GM18505 (cell line): Measurements from ENCODE around the gene CST7.

Experiments
- ATAC-seq: cut with Tn5 transposase; IDR thresholded peaks from one replicate; pipeline ENCODE4 v1.9.1; 2021; ENCODE audit not compliant: unreplicated experiment
- POLR2A ChIP-seq: IDR thresholded peaks from 4 replicates; pipeline ENCODE4 v1.6.1; 2011; ENCODE audit warnings: borderline replicate concordance; ENCODE audit not compliant: insufficient read depth, insufficient read length; ENCODE audit errors: extremely low read depth

Gene CST7

GRCh38 chr20:25008388-25009217 lies 59.5 kb downstream of the CST7 start:
- TF ChIP-seq POLR2A = no peak
- no peak for ATAC-seq
